H1 (cell line): ENCODE measurements around the gene PDGFB.

Experiments used
- PHF8 ChIP-seq: fragments of 200-600 bp; sonication (generic); conservative IDR thresholded peaks from 2 replicates; pipeline ENCODE4 v1.7.1; 2012; ENCODE audit warnings: low read depth, mild to moderate bottlenecking, inconsistent platforms, low read length, moderate library complexity
- TF ChIP-seq, protein P1 (sequence below), 3 experiments: IDR thresholded peaks; 1 replicate in 2 of 3; 2 replicates in 1 of 3; pipeline versions ENCODE4 v1.5.1 to v1.6.1; 2011; ENCODE audit warnings: low read length in 3 of 3, mild to moderate bottlenecking in 3 of 3, inconsistent platforms in 2 of 3, low read depth in 1 of 3, moderate library complexity in 1 of 3; ENCODE audit not compliant: insufficient read depth in 1 of 3; ENCODE audit errors: control extremely low read depth in 1 of 3

DNA sequence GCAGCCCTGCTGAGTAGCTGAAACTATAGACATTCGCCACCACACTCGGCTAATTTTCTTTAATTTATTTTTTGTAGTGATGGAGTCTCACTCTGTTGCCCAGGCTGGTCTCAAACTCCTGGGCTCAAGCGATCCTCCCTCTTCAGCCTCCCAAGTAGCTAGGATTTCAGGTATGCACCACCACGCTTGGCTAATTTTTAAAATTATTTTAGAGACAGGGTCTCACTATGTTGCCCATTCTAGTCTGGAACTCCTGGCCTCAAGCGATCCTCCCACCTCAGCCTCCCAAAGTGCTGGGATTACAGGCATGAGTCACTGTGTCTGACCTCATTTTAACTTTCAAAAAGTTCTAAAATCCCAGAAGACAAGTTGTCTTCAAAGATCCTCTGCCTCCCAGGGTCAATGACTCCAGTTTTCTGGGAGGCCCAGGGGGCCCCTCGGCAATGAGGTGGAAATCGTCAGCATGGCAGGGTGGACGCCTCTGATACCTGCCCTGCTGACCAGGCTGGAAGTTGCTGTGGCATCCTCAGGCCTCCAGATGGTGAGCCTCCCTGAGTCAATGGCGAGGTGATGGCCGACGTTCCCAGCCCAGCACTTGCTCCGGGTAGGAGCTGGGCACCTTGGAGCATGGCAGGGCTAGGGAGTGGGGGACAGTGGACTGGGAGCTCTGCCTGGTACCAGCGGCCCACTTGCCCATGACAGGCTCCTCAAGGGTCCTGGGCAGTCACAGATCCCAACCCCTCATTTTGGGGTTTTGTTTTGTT lies 43.5 kb upstream of the PDGFB start:
- TF ChIP-seq, protein P1, sequence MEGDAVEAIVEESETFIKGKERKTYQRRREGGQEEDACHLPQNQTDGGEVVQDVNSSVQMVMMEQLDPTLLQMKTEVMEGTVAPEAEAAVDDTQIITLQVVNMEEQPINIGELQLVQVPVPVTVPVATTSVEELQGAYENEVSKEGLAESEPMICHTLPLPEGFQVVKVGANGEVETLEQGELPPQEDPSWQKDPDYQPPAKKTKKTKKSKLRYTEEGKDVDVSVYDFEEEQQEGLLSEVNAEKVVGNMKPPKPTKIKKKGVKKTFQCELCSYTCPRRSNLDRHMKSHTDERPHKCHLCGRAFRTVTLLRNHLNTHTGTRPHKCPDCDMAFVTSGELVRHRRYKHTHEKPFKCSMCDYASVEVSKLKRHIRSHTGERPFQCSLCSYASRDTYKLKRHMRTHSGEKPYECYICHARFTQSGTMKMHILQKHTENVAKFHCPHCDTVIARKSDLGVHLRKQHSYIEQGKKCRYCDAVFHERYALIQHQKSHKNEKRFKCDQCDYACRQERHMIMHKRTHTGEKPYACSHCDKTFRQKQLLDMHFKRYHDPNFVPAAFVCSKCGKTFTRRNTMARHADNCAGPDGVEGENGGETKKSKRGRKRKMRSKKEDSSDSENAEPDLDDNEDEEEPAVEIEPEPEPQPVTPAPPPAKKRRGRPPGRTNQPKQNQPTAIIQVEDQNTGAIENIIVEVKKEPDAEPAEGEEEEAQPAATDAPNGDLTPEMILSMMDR (IDR thresholded peaks at IDR 0.05; ENCODE audit: control extremely low read depth in 1 of 3, insufficient read depth in 1 of 3, low read depth in 1 of 3, low read length in 3 of 3) = no peak
- TF ChIP-seq PHF8 = no peak
